ENCODE data around the gene DENND11. TPM values are rescaled to one million over a fixed set of nuclear protein-coding genes. Genes with fewer than 3 reads are reported as not detected.

Gene DENND11
- total RNA-seq, 2 experiments from 2014 or later, result 29.8 to 30.7 TPM

DNA sequence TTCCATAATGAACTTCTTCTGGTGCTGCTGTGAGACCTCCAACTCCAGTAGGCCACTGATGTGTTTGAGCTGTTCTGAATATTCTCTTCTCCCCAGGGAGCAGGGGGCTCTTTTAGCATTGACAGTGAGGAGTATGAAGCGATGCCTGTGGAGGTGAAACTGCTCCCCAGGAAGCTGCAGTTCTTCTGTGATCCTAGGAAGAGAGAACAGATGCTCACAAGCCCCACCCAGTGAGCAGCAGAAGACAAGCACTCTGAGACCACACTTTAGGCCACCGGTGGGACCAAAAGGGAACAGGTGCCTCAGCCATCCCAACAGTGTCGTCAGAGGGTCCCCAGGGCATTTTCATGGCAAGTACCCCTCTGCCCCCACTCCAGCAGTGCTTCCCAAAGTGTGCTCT is 49.3 kb downstream of the DENND11 start:
- H3K27ac Mint-ChIP-seq, result no peak overlapping the region
- intact Hi-C loops (cut with micrococcal nuclease), result loop anchor here (5.0 to 10.0 kb wide), 2 partner anchors 325 to 652 kb away; no protein-coding TSS in a partner anchor
- peaks cover 8% of the 10 kb centered on the region for H3K36me3 Mint-ChIP-seq (ENCODE audit: low read depth)
- DNase-seq, result no peak
- H3K27me3 Mint-ChIP-seq (ENCODE audit: low read depth), result no peaks in the 10 kb centered on the region
- H3K9me3 Mint-ChIP-seq, result no peaks in the 10 kb centered on the region
- CTCF ChIA-PET, result interaction anchor here (1.2 to 4.6 kb wide), 4 partner anchors 10 to 133 kb away, joined by 3 to 36 read pairs (median 8); partner anchors contain the start of gene SSBP1
- no peak overlapping the region for H3K4me3 Mint-ChIP-seq
- peaks cover 5% of the 10 kb centered on the region for H3K4me1 Mint-ChIP-seq (ENCODE audit: low read depth)

Other genes starting within 250 kb of the DENND11 start
- gene AGK, start 150.8 kb downstream of the DENND11 start, total RNA-seq, result 10 to 100 TPM; 35.8 to 37.9 TPM
- gene WEE2, start 6.2 kb upstream of the DENND11 start, total RNA-seq, result not detected
- 100 to 1,000 TPM; 202 to 230 TPM for gene SSBP1, start 36.2 kb upstream of the DENND11 start, total RNA-seq
- gene TAS2R3, start 61.9 kb upstream of the DENND11 start, total RNA-seq, result under 1 TPM; 0.69 to 0.96 TPM
- gene TAS2R4, start 74.5 kb upstream of the DENND11 start, total RNA-seq, result under 1 TPM; 0.38 to 0.40 TPM
- gene TAS2R5, start 88.1 kb upstream of the DENND11 start, total RNA-seq, result under 1 TPM; 0.95 to 0.99 TPM
- gene PRSS37, start 139.3 kb upstream of the DENND11 start, total RNA-seq, result not detected
- gene OR9A4, start 214.2 kb upstream of the DENND11 start, total RNA-seq, result not detected
- gene CLEC5A, start 244.8 kb upstream of the DENND11 start, total RNA-seq, result not detected